ENCODE results near the gene PIGA.

PIGA gene

GRCh38 chrX:15350329-15350996 is 15.1 kb upstream of the PIGA start:
- no peak overlapping the region for H3K27ac ChIP-seq (ENCODE audit: low read depth, low read length, severe bottlenecking)
- no peaks in the 10 kb centered on the region for H3K36me3 ChIP-seq (ENCODE audit: control insufficient read depth, insufficient read depth, low read length)
- no peaks in the 10 kb centered on the region for H3K9me3 ChIP-seq (ENCODE audit: control insufficient read depth, low read length)
- H3K4me1 ChIP-seq (ENCODE audit: control insufficient read depth, insufficient read depth, low read length, poor library complexity, severe bottlenecking): no peaks in the 10 kb centered on the region
- WGBS, 2 experiments (ENCODE audit: insufficient coverage in 2 of 2): 56 to 66% methylated on average over 1 to 5 of the region's 8 CpGs
- H3K4me3 ChIP-seq (ENCODE audit: extremely low read depth, insufficient read depth, low read length, poor library complexity, severe bottlenecking): no peak overlapping the region

GRCh38 chrX:15349046-15349445 is 13.7 kb upstream of the PIGA start:
- H3K36me3 ChIP-seq (ENCODE audit: control insufficient read depth, insufficient read depth, low read length): no peaks in the 10 kb centered on the region
- H3K4me3 ChIP-seq (ENCODE audit: extremely low read depth, insufficient read depth, low read length, poor library complexity, severe bottlenecking): no peak overlapping the region
- no peak overlapping the region for H3K27ac ChIP-seq (ENCODE audit: low read depth, low read length, severe bottlenecking)
- no peaks in the 10 kb centered on the region for H3K4me1 ChIP-seq (ENCODE audit: control insufficient read depth, insufficient read depth, low read length, poor library complexity, severe bottlenecking)
- no peaks in the 10 kb centered on the region for H3K9me3 ChIP-seq (ENCODE audit: control insufficient read depth, low read length)
- WGBS, 2 experiments (ENCODE audit: insufficient coverage in 2 of 2): 38 to 40% methylated on average over 1 to 2 of the region's 2 CpGs

- no peak overlapping the region for H3K4me3 ChIP-seq (ENCODE audit: extremely low read depth, insufficient read depth, low read length, poor library complexity, severe bottlenecking)
- H3K36me3 ChIP-seq (ENCODE audit: control insufficient read depth, insufficient read depth, low read length): no peaks in the 10 kb centered on the region
- H3K27ac ChIP-seq (ENCODE audit: low read depth, low read length, severe bottlenecking): no peak overlapping the region
- no peaks in the 10 kb centered on the region for H3K9me3 ChIP-seq (ENCODE audit: control insufficient read depth, low read length)
- H3K4me1 ChIP-seq (ENCODE audit: control insufficient read depth, insufficient read depth, low read length, poor library complexity, severe bottlenecking): no peaks in the 10 kb centered on the region
- WGBS, 2 experiments (ENCODE audit: insufficient coverage in 2 of 2): 81 to 83% methylated on average over 2 of the region's 3 CpGs
These were observed 10.7 kb upstream of the PIGA start for GRCh38 chrX:15345976-15346375.

- no peak overlapping the region for H3K4me3 ChIP-seq (ENCODE audit: extremely low read depth, insufficient read depth, low read length, poor library complexity, severe bottlenecking)
- H3K9me3 ChIP-seq (ENCODE audit: control insufficient read depth, low read length): no peaks in the 10 kb centered on the region
- H3K27ac ChIP-seq (ENCODE audit: low read depth, low read length, severe bottlenecking): no peak overlapping the region
- H3K4me1 ChIP-seq (ENCODE audit: control insufficient read depth, insufficient read depth, low read length, poor library complexity, severe bottlenecking): no peaks in the 10 kb centered on the region
- no peaks in the 10 kb centered on the region for H3K36me3 ChIP-seq (ENCODE audit: control insufficient read depth, insufficient read depth, low read length)
These were observed 8.8 kb upstream of the PIGA start for GRCh38 chrX:15344106-15344505.

GRCh38 chrX:15343075-15343476 is 7.8 kb upstream of the PIGA start:
- Histone ChIP-seq H3K27ac (ENCODE audit: low read depth, low read length, severe bottlenecking) (no peak overlapping the region), H3K4me1 (ENCODE audit: control insufficient read depth, insufficient read depth, low read length, poor library complexity, severe bottlenecking) (no peaks in the 10 kb centered on the region), H3K36me3 (ENCODE audit: control insufficient read depth, insufficient read depth, low read length) (no peaks in the 10 kb centered on the region), H3K9me3 (ENCODE audit: control insufficient read depth, low read length) (no peaks in the 10 kb centered on the region), H3K4me3 (ENCODE audit: extremely low read depth, insufficient read depth, low read length, poor library complexity, severe bottlenecking) (no peak overlapping the region)
- 100% methylated on average over 1 of the region's 5 CpGs; no CpG with 5 or more reads in 1 of the 2 experiments for WGBS, 2 experiments (ENCODE audit: insufficient coverage in 2 of 2)

- Histone ChIP-seq H3K4me3 (ENCODE audit: extremely low read depth, insufficient read depth, low read length, poor library complexity, severe bottlenecking) (no peak overlapping the region), H3K27ac (ENCODE audit: low read depth, low read length, severe bottlenecking) (no peak overlapping the region), H3K4me1 (ENCODE audit: control insufficient read depth, insufficient read depth, low read length, poor library complexity, severe bottlenecking) (no peaks in the 10 kb centered on the region), H3K9me3 (ENCODE audit: control insufficient read depth, low read length) (no peaks in the 10 kb centered on the region), H3K36me3 (ENCODE audit: control insufficient read depth, insufficient read depth, low read length) (no peaks in the 10 kb centered on the region)
- no CpG with 5 or more reads among the region's 2 CpGs for WGBS, 2 experiments (ENCODE audit: insufficient coverage in 2 of 2)
These were observed 5.5 kb upstream of the PIGA start for GRCh38 chrX:15340867-15341266.

GRCh38 chrX:15336023-15336413 is 695 bp upstream of the PIGA start:
- Histone ChIP-seq H3K4me3 (ENCODE audit: extremely low read depth, insufficient read depth, low read length, poor library complexity, severe bottlenecking) (peak overlapping the region; percentile 58), H3K9me3 (ENCODE audit: control insufficient read depth, low read length) (no peaks in the 10 kb centered on the region), H3K4me1 (ENCODE audit: control insufficient read depth, insufficient read depth, low read length, poor library complexity, severe bottlenecking) (no peaks in the 10 kb centered on the region), H3K36me3 (ENCODE audit: control insufficient read depth, insufficient read depth, low read length) (peaks cover 15% of the 10 kb centered on the region), H3K27ac (ENCODE audit: low read depth, low read length, severe bottlenecking) (peak overlapping the region; percentile 72)
- WGBS, 2 experiments (ENCODE audit: insufficient coverage in 2 of 2): 0% methylated on average over 2 to 5 of the region's 10 CpGs

GRCh38 chrX:15334561-15334960 is 762 bp downstream of the PIGA start:
- no peaks in the 10 kb centered on the region for H3K4me1 ChIP-seq (ENCODE audit: control insufficient read depth, insufficient read depth, low read length, poor library complexity, severe bottlenecking)
- H3K36me3 ChIP-seq (ENCODE audit: control insufficient read depth, insufficient read depth, low read length): peaks cover 15% of the 10 kb centered on the region
- WGBS, 2 experiments (ENCODE audit: insufficient coverage in 2 of 2): 0 to 6% methylated on average over 1 to 3 of the region's 7 CpGs
- H3K9me3 ChIP-seq (ENCODE audit: control insufficient read depth, low read length): no peaks in the 10 kb centered on the region
- H3K4me3 ChIP-seq (ENCODE audit: extremely low read depth, insufficient read depth, low read length, poor library complexity, severe bottlenecking): peak overlapping the region; percentile 58
- no peak overlapping the region for H3K27ac ChIP-seq (ENCODE audit: low read depth, low read length, severe bottlenecking)

- Histone ChIP-seq H3K4me3 (ENCODE audit: extremely low read depth, insufficient read depth, low read length, poor library complexity, severe bottlenecking) (no peak overlapping the region), H3K27ac (ENCODE audit: low read depth, low read length, severe bottlenecking) (no peak overlapping the region), H3K36me3 (ENCODE audit: control insufficient read depth, insufficient read depth, low read length) (peaks cover 33% of the 10 kb centered on the region), H3K9me3 (ENCODE audit: control insufficient read depth, low read length) (no peaks in the 10 kb centered on the region), H3K4me1 (ENCODE audit: control insufficient read depth, insufficient read depth, low read length, poor library complexity, severe bottlenecking) (no peaks in the 10 kb centered on the region)
- 100% methylated on average over 1 to 2 of the region's 2 CpGs for WGBS, 2 experiments (ENCODE audit: insufficient coverage in 2 of 2)
These were observed 6.5 kb downstream of the PIGA start for GRCh38 chrX:15328821-15329220.

- no peaks in the 10 kb centered on the region for H3K9me3 ChIP-seq (ENCODE audit: control insufficient read depth, low read length)
- no CpG with 5 or more reads among the region's 3 CpGs for WGBS, 2 experiments (ENCODE audit: insufficient coverage in 2 of 2)
These were observed 7.2 kb downstream of the PIGA start for GRCh38 chrX:15328131-15328530.

GRCh38 chrX:15322472-15322871 is 12.9 kb downstream of the PIGA start:
- 100% methylated on average over 1 of the region's 5 CpGs; no CpG with 5 or more reads in 1 of the 2 experiments for WGBS, 2 experiments (ENCODE audit: insufficient coverage in 2 of 2)
- Histone ChIP-seq H3K36me3 (ENCODE audit: control insufficient read depth, insufficient read depth, low read length) (peaks cover 39% of the 10 kb centered on the region), H3K4me1 (ENCODE audit: control insufficient read depth, insufficient read depth, low read length, poor library complexity, severe bottlenecking) (no peaks in the 10 kb centered on the region)

More at GRCh38 chrX:15328131-15328530, 7.2 kb downstream of the PIGA start:
- Histone ChIP-seq H3K4me3 (ENCODE audit: extremely low read depth, insufficient read depth, low read length, poor library complexity, severe bottlenecking) (no peak overlapping the region), H3K4me1 (ENCODE audit: control insufficient read depth, insufficient read depth, low read length, poor library complexity, severe bottlenecking) (no peaks in the 10 kb centered on the region), H3K36me3 (ENCODE audit: control insufficient read depth, insufficient read depth, low read length) (peaks cover 38% of the 10 kb centered on the region), H3K27ac (ENCODE audit: low read depth, low read length, severe bottlenecking) (no peak overlapping the region)

More at GRCh38 chrX:15322472-15322871, 12.9 kb downstream of the PIGA start:
- Histone ChIP-seq H3K4me3 (ENCODE audit: extremely low read depth, insufficient read depth, low read length, poor library complexity, severe bottlenecking) (no peak overlapping the region), H3K9me3 (ENCODE audit: control insufficient read depth, low read length) (no peaks in the 10 kb centered on the region), H3K27ac (ENCODE audit: low read depth, low read length, severe bottlenecking) (no peak overlapping the region)

Measured in mesodermal cell (in vitro differentiated cells).